PC-3 (cell line): ENCODE data around the gene OSMR. TPM values are rescaled to one million over a fixed set of nuclear protein-coding genes. Genes with fewer than 3 reads are reported as not detected.

ENCODE experiments used
- ATAC-seq: fragments of 200-7000 bp; cut with Tn5 transposase; 2 replicates; pipeline ENCODE4 v1.9.1; 2020; ENCODE audit warnings: mild to moderate bottlenecking, moderate library complexity
- BruUV-seq: library from RNA; stranded (reverse); fragments of 400-500 nt; replicated peaks from 2 replicates; lab custom pipeline; 2021; lab: Mats Ljungman, UMichigan
- CTCF ChIA-PET: fragments of 300-600 bp; sonication (Branson Sonifier 250); formaldehyde crosslinking; loops from one replicate; lab custom pipeline; 2022; ENCODE audit warnings: antibody characterized with exemption; lab: Charles Lee
- POLR2A ChIA-PET: fragments of 300-600 bp; sonication (Branson Sonifier 250); formaldehyde crosslinking; loops from one replicate; lab custom pipeline; 2022; ENCODE audit warnings: antibody characterized with exemption; ENCODE audit not compliant: unreplicated experiment; lab: Charles Lee
- DNase-seq: peaks from one replicate; pipeline ENCODE4 v3.0.0-alpha.2; 2015
- H2AFZ ChIP-seq: fragments of 300-600 bp; sonication (generic); 2 replicates; pipeline ENCODE4 v1.6.0; 2016; ENCODE audit warnings: antibody characterized with exemption, low read length
- H3F3A ChIP-seq: fragments of 300-600 bp; sonication (generic); one replicate; pipeline ENCODE4 v1.6.0; 2017; ENCODE audit warnings: antibody characterized with exemption, low read length, control low read depth, mild to moderate bottlenecking; ENCODE audit not compliant: unreplicated experiment
- H3K27ac ChIP-seq: fragments of 300-600 bp; sonication (generic); 2 replicates; pipeline ENCODE4 v1.5.1; 2016; ENCODE audit warnings: mild to moderate bottlenecking, low read length
- H3K27me3 ChIP-seq: fragments of 300-600 bp; sonication (generic); 2 replicates; pipeline ENCODE4 v1.6.1; 2016; ENCODE audit warnings: low read length, mixed read lengths
- H3K36me3 ChIP-seq: fragments of 300-600 bp; sonication (generic); 2 replicates; pipeline ENCODE4 v1.6.1; 2016; ENCODE audit warnings: low read depth, mixed run types, low read length, mixed read lengths
- H3K4me1 ChIP-seq: fragments of 300-600 bp; sonication (generic); 2 replicates; pipeline ENCODE4 v1.5.1; 2016; ENCODE audit warnings: low read length; ENCODE audit not compliant: insufficient read depth
- H3K4me2 ChIP-seq: fragments of 300-600 bp; sonication (generic); 2 replicates; pipeline ENCODE4 v1.6.0; 2016; ENCODE audit warnings: low read length
- H3K4me3 ChIP-seq: fragments of 300-600 bp; sonication (generic); 2 replicates; pipeline ENCODE4 v1.5.1; 2016; ENCODE audit warnings: mild to moderate bottlenecking, low read length, mixed read lengths
- H3K79me2 ChIP-seq: fragments of 300-600 bp; sonication (generic); 2 replicates; pipeline ENCODE4 v1.6.1; 2017; ENCODE audit warnings: low read length, mixed read lengths
- H3K9ac ChIP-seq: fragments of 300-600 bp; sonication (generic); 2 replicates; pipeline ENCODE4 v1.6.0; 2016; ENCODE audit warnings: mild to moderate bottlenecking, low read length
- H3K9me2 ChIP-seq: fragments of 300-600 bp; sonication (generic); replicated peaks from 2 replicates; pipeline ENCODE4 v1.6.1; 2016; ENCODE audit warnings: mixed run types, low read length, mixed read lengths
- H3K9me3 ChIP-seq: fragments of 300-600 bp; sonication (generic); 2 replicates; pipeline ENCODE4 v1.6.1; 2016; ENCODE audit warnings: low read length, mixed read lengths
- H4K20me1 ChIP-seq: fragments of 300-600 bp; sonication (generic); 2 replicates; pipeline ENCODE4 v1.6.1; 2016; ENCODE audit warnings: low read length, mixed read lengths
- EZH2 ChIP-seq: fragments of 300-600 bp; sonication (generic); IDR thresholded peaks from one replicate; pipeline ENCODE4 v1.6.1; 2017; ENCODE audit warnings: antibody characterized with exemption, mild to moderate bottlenecking, low read length; ENCODE audit not compliant: unreplicated experiment
- EZH2phosphoT487 ChIP-seq: fragments of 300-600 bp; sonication (generic); IDR thresholded peaks from 2 replicates; pipeline ENCODE4 v1.6.1; 2018; ENCODE audit warnings: mild to moderate bottlenecking, antibody characterized with exemption, low read length, borderline replicate concordance
- intact Hi-C: fragments of 100-400 bp; cut with micrococcal nuclease; formaldehyde crosslinking; loops from 2 replicates; pipeline ENCODE4 v1.9.0; 2023
- total RNA-seq: library from RNA; depleted of rRNA; stranded (reverse); fragments of >200 nt; gene quantifications from 2 replicates; pipeline ENCODE4 v1.2.3, GENCODE V29; 2014
- TF ChIP-seq, protein P1 (sequence below): fragments of 300-600 bp; sonication (generic); conservative IDR thresholded peaks from 2 replicates; pipeline ENCODE4 v1.5.1; 2017; ENCODE audit warnings: antibody characterized with exemption, low read depth, mild to moderate bottlenecking, low read length

OSMR gene
- total RNA-seq, 1 experiment from 2014 or later = 13.7 TPM

DNA sequence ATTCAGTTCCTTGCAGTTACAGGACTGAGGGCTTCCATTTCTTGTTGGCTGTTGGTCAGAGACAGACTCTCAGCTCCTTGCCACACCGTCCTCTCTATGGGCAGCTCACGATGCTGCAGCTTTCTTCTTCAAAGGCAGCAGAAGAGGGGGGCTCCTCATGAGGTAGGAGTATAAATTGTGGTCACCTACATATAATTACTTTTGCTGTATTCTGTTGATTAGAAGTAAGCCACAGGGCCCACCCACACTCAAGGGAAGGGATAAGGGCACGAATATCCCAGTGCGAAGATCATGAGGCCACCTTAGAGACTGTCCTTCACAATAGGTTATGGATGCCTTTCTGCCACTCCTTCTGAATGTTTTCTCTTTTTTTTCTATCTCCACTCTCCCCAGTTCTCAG lies 43.7 kb upstream of the OSMR start:
- no peaks in the 10 kb centered on the region for H3K36me3 ChIP-seq
- no TSS peak for BruUV-seq
- intact Hi-C loops = no loop called here

DNA sequence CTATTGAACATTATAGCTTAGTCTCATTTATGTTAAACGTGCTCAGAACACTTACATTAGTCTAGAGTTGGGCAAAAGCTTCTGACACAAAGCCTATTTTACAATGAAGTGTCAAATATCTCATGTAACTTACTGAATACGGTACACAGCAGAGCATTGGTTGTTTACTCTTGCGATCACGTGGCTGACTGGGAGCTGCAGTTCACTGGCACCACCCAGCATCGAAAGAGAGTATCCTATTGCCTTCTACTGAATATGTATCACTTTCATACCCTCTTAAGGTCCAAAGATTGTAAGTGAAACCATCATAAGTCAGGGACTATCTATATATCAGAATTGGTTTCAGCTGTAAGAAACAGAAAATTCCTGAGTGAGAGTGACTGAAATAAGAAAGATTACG lies 42.6 kb upstream of the OSMR start:
- peaks cover 4% of the 10 kb centered on the region for H3F3A ChIP-seq
- H3K9me2 ChIP-seq = no peaks in the 10 kb centered on the region
- no peak overlapping the region for H3K4me2 ChIP-seq
- no TSS peak for BruUV-seq
- ChIA-PET POLR2A (no interaction called here), CTCF (no interaction called here)
- H3K36me3 ChIP-seq = no peaks in the 10 kb centered on the region
- intact Hi-C loops = no loop called here
- H3K27ac ChIP-seq = no peak overlapping the region
- no peak for DNase-seq
- no peak overlapping the region for H3K4me3 ChIP-seq
- no peak overlapping the region for H2AFZ ChIP-seq
- ATAC-seq = no peak
- no peaks in the 10 kb centered on the region for H3K79me2 ChIP-seq
- TF ChIP-seq, protein P1, sequence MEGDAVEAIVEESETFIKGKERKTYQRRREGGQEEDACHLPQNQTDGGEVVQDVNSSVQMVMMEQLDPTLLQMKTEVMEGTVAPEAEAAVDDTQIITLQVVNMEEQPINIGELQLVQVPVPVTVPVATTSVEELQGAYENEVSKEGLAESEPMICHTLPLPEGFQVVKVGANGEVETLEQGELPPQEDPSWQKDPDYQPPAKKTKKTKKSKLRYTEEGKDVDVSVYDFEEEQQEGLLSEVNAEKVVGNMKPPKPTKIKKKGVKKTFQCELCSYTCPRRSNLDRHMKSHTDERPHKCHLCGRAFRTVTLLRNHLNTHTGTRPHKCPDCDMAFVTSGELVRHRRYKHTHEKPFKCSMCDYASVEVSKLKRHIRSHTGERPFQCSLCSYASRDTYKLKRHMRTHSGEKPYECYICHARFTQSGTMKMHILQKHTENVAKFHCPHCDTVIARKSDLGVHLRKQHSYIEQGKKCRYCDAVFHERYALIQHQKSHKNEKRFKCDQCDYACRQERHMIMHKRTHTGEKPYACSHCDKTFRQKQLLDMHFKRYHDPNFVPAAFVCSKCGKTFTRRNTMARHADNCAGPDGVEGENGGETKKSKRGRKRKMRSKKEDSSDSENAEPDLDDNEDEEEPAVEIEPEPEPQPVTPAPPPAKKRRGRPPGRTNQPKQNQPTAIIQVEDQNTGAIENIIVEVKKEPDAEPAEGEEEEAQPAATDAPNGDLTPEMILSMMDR = no peak
- TF ChIP-seq EZH2 = no peak
- no peak for TF ChIP-seq EZH2phosphoT487
- no peak overlapping the region for H3K9ac ChIP-seq
- H3K4me1 ChIP-seq = peaks cover 28% of the 10 kb centered on the region
- H3K27me3 ChIP-seq = no peaks in the 10 kb centered on the region
- H3K9me3 ChIP-seq = no peaks in the 10 kb centered on the region
- H4K20me1 ChIP-seq = no peaks in the 10 kb centered on the region

More for the DNA sequence above, 43.7 kb upstream of the OSMR start:
- CTCF ChIA-PET = no interaction called here
- Histone ChIP-seq H4K20me1 (no peaks in the 10 kb centered on the region), H3F3A (no peaks in the 10 kb centered on the region), H2AFZ (no peak overlapping the region), H3K4me3 (no peak overlapping the region), H3K4me2 (no peak overlapping the region), H3K27me3 (no peaks in the 10 kb centered on the region), H3K9me2 (no peaks in the 10 kb centered on the region), H3K79me2 (no peaks in the 10 kb centered on the region), H3K4me1 (peaks cover 17% of the 10 kb centered on the region), H3K9ac (no peak overlapping the region), H3K9me3 (no peaks in the 10 kb centered on the region), H3K27ac (no peak overlapping the region)
- TF ChIP-seq EZH2phosphoT487 (no peak), EZH2 (no peak)
- TF ChIP-seq, protein P1 = no peak
- DNase-seq (no peak), ATAC-seq (no peak)
- POLR2A ChIA-PET = no interaction called here

DNA sequence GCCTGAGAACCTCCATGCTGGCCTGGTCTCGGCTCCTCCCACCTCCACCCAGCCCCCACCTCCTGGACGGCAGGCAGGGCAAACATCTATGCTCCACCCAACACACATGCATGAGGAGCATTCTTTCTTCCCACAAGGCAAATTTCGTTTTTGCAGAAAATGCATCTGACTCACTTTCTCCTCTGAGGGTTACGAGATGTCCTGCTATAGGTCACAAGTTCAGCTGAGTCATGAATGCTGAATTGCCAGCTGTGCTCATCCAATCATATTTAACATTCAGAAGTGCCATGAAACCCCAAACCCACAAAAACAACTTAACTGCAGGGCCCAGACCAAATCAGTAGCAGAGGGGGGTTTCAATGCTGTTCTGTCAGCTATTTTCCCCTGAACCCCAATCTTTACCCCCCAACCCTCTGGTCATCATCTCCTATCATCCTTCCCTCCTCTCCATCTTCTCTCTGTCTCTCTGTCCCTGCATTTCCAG lies 39.0 kb upstream of the OSMR start:
- ChIA-PET CTCF (interaction anchor here (0.8 to 4.9 kb wide), 7 partner anchors 17 to 386 kb away, joined by 3 to 114 read pairs (median 4); no protein-coding TSS in a partner anchor), POLR2A (interaction anchor here (0.6 kb wide), 1 partner anchor 52 kb away, joined by 3 read pairs; no protein-coding TSS in a partner anchor)
- no peaks in the 10 kb centered on the region for H3K36me3 ChIP-seq
- peak overlapping the region; percentile 48 for H3K9ac ChIP-seq
- TF ChIP-seq EZH2 = no peak
- TF ChIP-seq EZH2phosphoT487 = no peak
- TF ChIP-seq, protein P1 = no peak
- peaks cover 41% of the 10 kb centered on the region for H3K4me1 ChIP-seq
- intact Hi-C loops = loop anchor here (1.0 to 5.0 kb wide), 9 partner anchors 18 to 425 kb away; no protein-coding TSS in a partner anchor
- no TSS peak for BruUV-seq
- H3K79me2 ChIP-seq = no peaks in the 10 kb centered on the region
- no peaks in the 10 kb centered on the region for H3K9me3 ChIP-seq
- no peaks in the 10 kb centered on the region for H4K20me1 ChIP-seq
- H3K4me3 ChIP-seq = no peak overlapping the region
- ATAC-seq (peak; percentile 61), DNase-seq (peak; percentile 91)
- no peaks in the 10 kb centered on the region for H3K9me2 ChIP-seq
- no peaks in the 10 kb centered on the region for H3K27me3 ChIP-seq
- H3K27ac ChIP-seq = peak overlapping the region; percentile 73
- H3F3A ChIP-seq = peaks cover 4% of the 10 kb centered on the region
- H3K4me2 ChIP-seq = peak overlapping the region; percentile 18
- no peak overlapping the region for H2AFZ ChIP-seq
